Measurements from ENCODE around the gene MMP24.

MMP24 gene

GRCh38 chr20:35243317-35243716 is 16.8 kb downstream of the MMP24 start:
- no peak overlapping the region for H3K4me3 ChIP-seq (ENCODE audit: low read depth, low read length, poor library complexity, severe bottlenecking)

GRCh38 chr20:35243986-35244385 is 17.5 kb downstream of the MMP24 start:
- peaks cover 3% of the 10 kb centered on the region; the same call in 1 of the 2 replicates for H3K27me3 ChIP-seq (ENCODE audit: insufficient read depth, low read length)
- no peaks in the 10 kb centered on the region for H3F3A ChIP-seq (ENCODE audit: insufficient read depth, low read length)
- no peaks in the 10 kb centered on the region for H3K36me3 ChIP-seq (ENCODE audit: insufficient read depth, low read length)
- H3K4me1 ChIP-seq (ENCODE audit: insufficient read depth, low read length, severe bottlenecking) = no peaks in the 10 kb centered on the region
- no peak overlapping the region for H3K4me2 ChIP-seq (ENCODE audit: low read length)
- TF ChIP-seq EZH2 (IDR thresholded peaks at IDR 0.05; ENCODE audit: borderline replicate concordance, low read length) (no peak), CTCF (IDR thresholded peaks at IDR 0.05; ENCODE audit: low read length) (no peak)
- no peaks in the 10 kb centered on the region for H3K9me3 ChIP-seq (ENCODE audit: low read length)
- H4K20me1 ChIP-seq (ENCODE audit: insufficient read depth, low read length) = no peaks in the 10 kb centered on the region
- no peak overlapping the region for H3K4me3 ChIP-seq (ENCODE audit: low read depth, low read length, poor library complexity, severe bottlenecking)
- no peak overlapping the region for H3K27ac ChIP-seq (ENCODE audit: low read depth, low read length, poor library complexity, severe bottlenecking)
- no peak overlapping the region for H3K9ac ChIP-seq (ENCODE audit: low read length)
- H3K9me2 ChIP-seq (ENCODE audit: low read depth, low read length) = no peaks in the 10 kb centered on the region
- no peak overlapping the region for H2AFZ ChIP-seq (ENCODE audit: low read length)
- no peaks in the 10 kb centered on the region for H3K79me2 ChIP-seq (ENCODE audit: insufficient read depth, low read length)

More at GRCh38 chr20:35243317-35243716, 16.8 kb downstream of the MMP24 start:
- no peak overlapping the region for H3K4me2 ChIP-seq (ENCODE audit: low read length)
- no peak overlapping the region for H2AFZ ChIP-seq (ENCODE audit: low read length)
- TF ChIP-seq EZH2 (IDR thresholded peaks at IDR 0.05; ENCODE audit: borderline replicate concordance, low read length) = no peak
- TF ChIP-seq CTCF (IDR thresholded peaks at IDR 0.05; ENCODE audit: low read length) = no peak
- H3K9ac ChIP-seq (ENCODE audit: low read length) = no peak overlapping the region
- H3K79me2 ChIP-seq (ENCODE audit: insufficient read depth, low read length) = no peaks in the 10 kb centered on the region
- H3K27me3 ChIP-seq (ENCODE audit: insufficient read depth, low read length) = 0 out of 2 replicates have a peak, but pooled peaks cover 3% of the 10 kb centered on the region
- H3K9me3 ChIP-seq (ENCODE audit: low read length) = no peaks in the 10 kb centered on the region
- H3K9me2 ChIP-seq (ENCODE audit: low read depth, low read length) = no peaks in the 10 kb centered on the region
- H3F3A ChIP-seq (ENCODE audit: insufficient read depth, low read length) = no peaks in the 10 kb centered on the region
- H4K20me1 ChIP-seq (ENCODE audit: insufficient read depth, low read length) = no peaks in the 10 kb centered on the region
- no peaks in the 10 kb centered on the region for H3K36me3 ChIP-seq (ENCODE audit: insufficient read depth, low read length)
- no peak overlapping the region for H3K27ac ChIP-seq (ENCODE audit: low read depth, low read length, poor library complexity, severe bottlenecking)
- H3K4me1 ChIP-seq (ENCODE audit: insufficient read depth, low read length, severe bottlenecking) = no peaks in the 10 kb centered on the region

- no peak overlapping the region for H3K4me2 ChIP-seq (ENCODE audit: low read length)
- H3F3A ChIP-seq (ENCODE audit: insufficient read depth, low read length) = no peaks in the 10 kb centered on the region
- H3K36me3 ChIP-seq (ENCODE audit: insufficient read depth, low read length) = no peaks in the 10 kb centered on the region
- H3K4me1 ChIP-seq (ENCODE audit: insufficient read depth, low read length, severe bottlenecking) = no peaks in the 10 kb centered on the region
- no peak overlapping the region for H3K27ac ChIP-seq (ENCODE audit: low read depth, low read length, poor library complexity, severe bottlenecking)
- TF ChIP-seq EZH2 (IDR thresholded peaks at IDR 0.05; ENCODE audit: borderline replicate concordance, low read length) = no peak
- no peak for TF ChIP-seq CTCF (IDR thresholded peaks at IDR 0.05; ENCODE audit: low read length)
- H3K27me3 ChIP-seq (ENCODE audit: insufficient read depth, low read length) = no peaks in the 10 kb centered on the region; the same call in 1 of the 2 replicates
- H3K79me2 ChIP-seq (ENCODE audit: insufficient read depth, low read length) = no peaks in the 10 kb centered on the region
- no peaks in the 10 kb centered on the region for H3K9me3 ChIP-seq (ENCODE audit: low read length)
- no peaks in the 10 kb centered on the region for H4K20me1 ChIP-seq (ENCODE audit: insufficient read depth, low read length)
- no peak overlapping the region for H3K4me3 ChIP-seq (ENCODE audit: low read depth, low read length, poor library complexity, severe bottlenecking)
- H3K9ac ChIP-seq (ENCODE audit: low read length) = no peak overlapping the region
- H2AFZ ChIP-seq (ENCODE audit: low read length) = no peak overlapping the region
- no peaks in the 10 kb centered on the region for H3K9me2 ChIP-seq (ENCODE audit: low read depth, low read length)
Measured at GRCh38 chr20:35246723-35247122, 20.2 kb downstream of the MMP24 start.

Data from OCI-LY1 (cell line).